Activated CD8-positive, alpha-beta memory T cell treated with anti-CD3 and anti-CD28 coated beads, Interleukin-2, amount 50 U/mL, for 48 hours (primary cell): ENCODE results near the gene RTL10.

ENCODE experiments used
- DNase-seq: peaks from one replicate; pipeline ENCODE4 v3.0.0-alpha.2; 2020

The RTL10 gene

DNA sequence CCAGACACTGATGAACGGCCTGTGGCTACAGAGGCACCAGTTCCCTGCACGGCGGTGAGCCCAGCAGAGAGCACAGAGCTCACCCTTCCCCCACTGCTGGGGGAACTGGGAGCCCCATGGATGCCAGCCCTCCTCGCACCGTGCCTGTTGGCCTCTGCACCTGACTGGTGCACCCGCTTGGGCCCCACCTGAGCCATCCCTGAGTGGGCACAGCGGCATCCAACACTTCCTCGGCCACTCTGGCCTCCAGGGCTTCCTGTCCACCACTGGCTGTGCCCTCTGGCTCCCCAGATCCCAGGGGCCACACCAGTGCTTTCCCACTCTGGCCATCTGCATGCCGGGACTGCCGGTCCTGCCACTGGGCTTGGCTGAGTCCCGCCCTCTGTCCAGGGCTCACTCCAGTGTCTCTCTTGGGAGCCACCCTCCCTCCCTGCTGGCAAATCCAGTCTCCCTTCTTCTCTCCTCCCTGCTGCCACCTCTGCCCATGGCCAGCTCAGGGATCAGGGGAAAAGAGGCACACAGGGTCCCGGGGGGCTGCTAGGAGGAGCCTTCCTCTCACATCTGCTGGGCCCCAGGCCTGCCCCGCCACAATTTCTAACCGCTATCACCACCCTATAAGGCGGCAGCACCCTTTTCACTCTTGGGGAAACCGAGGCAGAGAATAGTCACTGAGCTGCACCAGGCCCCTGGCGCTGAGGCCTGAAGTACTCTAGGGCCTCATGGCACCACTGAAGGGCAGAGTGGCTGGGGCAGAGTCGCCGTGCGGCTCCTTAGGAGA is 33.0 kb downstream of the RTL10 start:
- peak; percentile 25 for DNase-seq

DNA sequence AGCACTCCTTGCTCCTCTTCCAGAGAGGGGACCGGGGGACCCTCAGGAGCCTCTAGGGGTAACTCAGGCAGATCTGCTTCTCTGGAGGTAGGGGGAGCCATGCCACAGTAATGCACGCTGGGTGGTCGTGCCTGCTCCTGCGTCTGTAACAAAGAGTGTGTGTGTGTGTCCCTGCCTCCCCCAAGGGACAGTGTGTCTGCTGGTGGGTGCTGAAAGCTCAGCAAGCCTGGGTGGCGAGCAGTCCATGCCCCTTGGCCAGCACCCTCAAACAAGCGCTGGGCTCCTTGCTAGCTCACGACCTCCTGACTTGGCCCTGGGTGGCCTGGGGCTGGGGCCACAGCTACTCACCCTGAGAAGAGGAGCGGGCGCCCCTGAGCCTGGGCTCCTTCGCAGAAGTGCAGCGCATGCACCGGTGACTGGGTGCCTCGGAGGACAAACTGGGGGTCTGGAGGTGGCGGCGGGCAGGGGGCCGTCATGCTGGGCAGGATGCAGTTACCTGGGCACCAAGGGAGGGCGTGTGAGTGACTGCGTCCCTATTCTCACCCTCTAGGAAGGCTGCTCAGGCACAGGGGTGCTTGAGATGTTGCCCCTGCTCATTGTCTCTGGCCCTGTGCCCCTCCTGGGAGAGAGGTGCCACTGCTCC is 33.7 kb downstream of the RTL10 start:
- peak; percentile 40 for DNase-seq

DNA sequence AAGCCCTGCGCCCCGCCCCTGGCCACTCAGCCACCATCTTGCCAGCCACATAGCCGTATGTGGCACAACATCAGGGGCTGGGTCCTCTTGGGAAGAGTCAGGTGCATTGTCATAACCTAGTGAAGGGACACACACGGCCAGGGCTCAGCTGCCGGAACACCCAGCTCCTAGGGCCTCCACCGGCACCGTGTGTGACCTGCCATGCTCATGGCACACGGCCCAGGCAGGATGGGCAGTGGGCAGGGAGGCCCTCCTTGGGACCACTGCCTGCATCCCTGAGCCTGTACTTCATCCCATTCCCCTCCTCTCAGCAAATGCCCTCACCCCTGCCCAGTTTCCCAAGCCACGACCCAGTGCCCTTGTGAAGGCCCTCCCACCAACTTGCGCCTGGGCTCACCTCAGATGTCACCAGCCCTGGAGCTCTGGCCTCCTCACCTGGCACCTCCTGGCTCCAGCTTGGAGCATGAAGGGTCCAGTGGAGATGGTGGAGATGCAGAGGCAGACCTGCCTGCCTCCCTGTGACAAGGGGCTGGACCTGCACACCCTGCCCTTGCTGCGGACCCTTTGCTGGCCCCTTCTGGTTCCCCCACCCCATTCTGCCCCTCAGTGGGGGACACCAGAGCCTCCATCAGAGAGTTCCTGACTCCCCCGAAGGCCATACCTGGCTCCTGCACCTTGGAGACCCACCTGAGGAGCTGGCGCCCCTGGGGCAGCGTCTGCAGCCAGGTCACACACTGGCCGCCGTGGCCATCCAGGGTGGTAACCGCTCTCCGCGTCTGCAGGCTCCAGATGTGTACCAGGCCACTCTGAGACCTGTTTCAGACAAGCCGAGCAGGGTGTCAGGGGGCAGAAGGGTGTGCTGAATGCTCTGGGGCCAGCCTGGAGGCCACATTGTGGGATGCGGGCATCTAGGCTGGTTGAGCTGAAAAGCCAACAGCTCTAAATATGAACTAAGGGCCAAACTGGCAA is 34.5 kb downstream of the RTL10 start:
- peak; percentile 32 for DNase-seq

DNA sequence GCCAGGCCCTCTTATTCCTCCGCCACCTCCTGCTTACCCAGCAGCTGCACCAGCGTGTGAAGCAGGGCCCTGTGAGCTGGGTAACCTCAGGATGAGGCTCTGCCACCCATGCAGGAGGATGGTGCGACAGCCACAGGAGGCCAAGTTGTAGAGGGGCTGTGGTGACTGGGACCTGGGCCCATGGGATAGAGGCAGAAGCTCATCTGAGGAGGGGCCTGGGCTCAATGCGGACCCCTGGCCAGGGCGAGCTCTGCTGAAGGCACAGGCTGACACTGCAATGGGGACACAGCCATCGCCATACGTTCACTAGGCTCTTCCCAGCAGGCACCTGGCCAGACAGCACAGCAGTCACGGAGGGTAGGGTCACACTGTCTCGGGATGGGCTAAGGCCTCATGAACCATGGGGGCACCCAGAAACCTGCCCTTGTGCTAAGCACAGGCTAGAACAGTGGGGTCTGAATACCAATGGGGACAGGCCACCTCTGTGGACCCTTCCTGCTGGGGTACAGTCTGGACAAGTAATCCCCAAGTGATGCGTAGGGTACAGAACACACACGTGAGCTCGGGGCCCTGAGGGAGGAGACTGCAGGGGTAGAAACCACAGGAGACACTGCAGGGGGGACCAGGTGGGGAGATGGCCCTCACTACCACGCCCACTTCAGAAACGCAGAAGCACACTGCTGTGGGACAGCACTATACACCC is 35.3 kb downstream of the RTL10 start:
- DNase-seq, result peak; percentile 35

DNA sequence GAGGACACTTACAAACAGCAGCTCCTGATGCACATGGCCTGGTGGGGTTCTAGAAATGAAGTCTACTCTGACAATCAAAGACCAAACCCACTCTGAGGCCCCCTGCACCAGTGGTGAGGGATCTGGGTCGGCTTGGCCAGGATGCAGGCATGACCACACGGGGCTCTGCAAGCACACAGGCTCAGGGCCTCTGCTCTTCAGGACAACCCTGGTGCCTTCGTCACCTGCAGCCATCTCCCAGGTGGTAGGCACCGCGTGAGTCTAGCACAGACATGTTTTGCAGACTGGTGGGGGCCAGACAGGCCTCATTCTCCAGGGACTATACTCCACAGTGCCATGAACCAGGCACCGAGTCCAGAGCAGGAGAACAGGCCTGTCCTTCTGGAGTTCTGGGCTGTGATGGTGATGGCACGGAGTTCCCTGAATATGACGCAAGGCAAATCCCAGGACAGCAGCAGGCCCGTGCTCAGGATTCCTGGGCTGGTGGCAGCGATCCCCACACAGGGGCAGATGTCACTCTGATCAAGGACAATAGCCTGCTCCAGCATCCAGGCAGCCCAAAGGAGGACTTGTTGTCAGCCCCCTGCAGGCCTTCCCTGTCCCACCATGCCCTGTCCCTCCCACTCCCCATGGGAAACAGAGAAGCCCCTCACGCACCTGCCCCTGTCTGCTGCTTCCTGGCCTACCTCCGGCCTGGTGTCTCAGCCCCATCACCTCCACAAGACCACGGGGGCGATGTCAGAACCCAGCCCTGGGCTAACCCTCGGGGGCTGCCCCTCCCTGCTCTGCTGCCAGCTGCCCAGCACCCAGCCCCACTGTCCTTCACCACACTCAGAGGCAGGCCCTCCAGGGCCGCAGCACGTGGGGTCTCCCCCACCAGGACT is 36.1 kb downstream of the RTL10 start:
- DNase-seq, result peak; percentile 40

DNA sequence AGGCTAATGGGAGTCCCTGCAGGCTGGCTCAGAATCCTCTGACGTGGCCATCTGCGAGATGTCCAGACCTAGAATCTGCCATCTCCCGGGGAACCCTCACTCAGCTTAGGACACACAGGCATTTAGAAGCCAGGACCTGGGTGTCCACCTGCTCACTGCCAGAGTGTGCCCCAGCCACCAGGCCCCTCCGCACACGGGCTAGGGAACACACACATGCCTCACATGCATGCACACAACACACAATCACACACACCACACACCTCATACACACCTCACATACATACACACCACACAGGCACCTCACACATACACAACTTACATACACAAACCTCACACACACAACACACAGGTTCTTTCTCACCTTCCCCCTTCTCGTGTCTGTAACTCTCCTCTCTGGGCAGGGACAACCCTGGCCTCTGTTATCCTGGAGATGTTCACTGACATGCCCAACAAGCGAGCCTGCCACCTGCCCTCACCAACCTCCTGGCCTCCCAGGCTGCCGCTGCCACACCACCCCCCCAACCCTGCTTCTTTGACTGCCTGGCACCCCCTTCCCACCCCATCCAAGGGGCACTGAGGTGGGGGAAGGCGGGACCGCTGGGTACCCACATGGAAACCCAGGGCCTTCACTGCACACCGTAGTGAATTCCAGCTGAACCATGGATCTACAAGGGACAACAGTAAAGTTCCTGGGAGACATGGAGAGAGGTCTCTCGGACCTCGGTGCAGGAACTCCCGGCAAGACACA is 38.1 kb downstream of the RTL10 start:
- DNase-seq, result peak; percentile 18

DNA sequence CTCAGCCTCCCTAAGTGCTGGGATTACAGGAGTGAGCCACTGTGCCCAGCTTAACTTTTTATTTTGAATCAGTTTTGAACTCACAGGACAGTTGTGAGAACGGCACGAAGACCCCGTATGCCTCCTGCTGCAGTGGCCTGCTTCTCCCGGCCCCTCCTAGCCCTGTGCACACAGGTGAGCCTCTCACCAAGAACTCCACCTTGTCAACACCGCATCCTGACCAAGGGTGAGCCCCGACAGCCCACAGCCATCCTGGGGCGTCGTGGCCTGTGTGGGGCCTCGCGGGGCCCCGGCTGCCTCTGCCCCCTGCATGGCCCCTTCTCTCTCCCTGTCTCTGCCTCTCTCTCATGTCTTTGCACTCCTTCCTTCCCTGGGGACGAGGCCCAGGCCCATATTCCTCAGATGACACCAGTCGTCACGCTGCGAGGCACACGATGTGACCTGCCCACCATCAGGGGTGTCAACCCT is 38.8 kb downstream of the RTL10 start:
- DNase-seq, result peak; percentile 34

DNA sequence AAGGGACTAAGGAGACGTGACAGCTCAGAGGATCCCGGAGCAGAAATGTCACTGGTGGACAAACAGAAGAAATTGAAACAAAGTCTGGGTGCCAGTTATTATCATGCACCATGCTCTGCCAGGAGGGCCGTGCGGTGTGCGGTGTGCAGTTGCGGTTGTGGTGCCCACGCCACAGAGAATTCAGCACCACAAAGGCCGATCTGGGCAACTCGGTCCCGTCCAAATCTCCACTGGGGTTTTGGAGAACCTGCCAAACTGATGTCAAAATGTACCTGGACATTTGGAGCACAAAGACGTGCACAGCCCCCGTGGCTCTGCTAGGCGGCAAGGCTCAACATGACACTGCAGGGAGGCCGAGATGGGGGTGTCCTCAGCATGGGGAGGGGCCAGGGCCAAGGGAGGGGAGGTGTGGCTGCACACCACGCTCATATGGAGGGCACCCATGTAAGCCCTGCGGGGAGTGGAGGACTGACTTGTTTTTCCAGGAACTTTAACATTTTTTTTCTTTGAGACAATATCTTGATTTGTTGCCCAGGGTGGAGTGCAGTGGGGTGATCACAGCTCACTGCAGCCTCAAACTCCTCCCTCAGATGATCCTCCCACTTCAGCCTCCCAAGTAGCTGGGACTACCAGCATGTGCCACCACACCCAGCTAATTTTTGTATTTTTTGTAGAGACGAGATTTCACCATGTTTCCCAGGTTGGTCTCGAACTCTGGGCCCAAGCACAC is 39.4 kb downstream of the RTL10 start:
- peak; percentile 40 for DNase-seq

DNA sequence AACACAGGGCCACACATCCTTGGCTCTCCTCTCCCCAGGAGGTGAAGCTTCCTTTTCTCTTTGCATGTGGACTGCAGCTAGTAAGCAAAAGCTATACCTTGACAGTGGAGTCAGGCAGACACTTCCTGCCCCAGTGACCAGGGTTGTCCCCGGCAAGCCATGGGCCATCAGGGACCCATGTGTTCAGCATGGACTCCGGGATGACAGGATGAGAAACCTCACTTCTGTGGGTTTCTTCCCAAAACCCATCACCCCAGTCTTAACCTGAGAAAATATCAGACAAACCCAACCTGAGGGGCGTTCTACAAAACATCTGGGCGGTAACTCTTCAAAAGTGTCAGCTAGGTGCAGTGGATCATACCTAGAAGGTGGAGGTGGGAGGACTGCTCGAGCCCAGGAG is 40.2 kb downstream of the RTL10 start:
- peak; percentile 13 for DNase-seq

DNA sequence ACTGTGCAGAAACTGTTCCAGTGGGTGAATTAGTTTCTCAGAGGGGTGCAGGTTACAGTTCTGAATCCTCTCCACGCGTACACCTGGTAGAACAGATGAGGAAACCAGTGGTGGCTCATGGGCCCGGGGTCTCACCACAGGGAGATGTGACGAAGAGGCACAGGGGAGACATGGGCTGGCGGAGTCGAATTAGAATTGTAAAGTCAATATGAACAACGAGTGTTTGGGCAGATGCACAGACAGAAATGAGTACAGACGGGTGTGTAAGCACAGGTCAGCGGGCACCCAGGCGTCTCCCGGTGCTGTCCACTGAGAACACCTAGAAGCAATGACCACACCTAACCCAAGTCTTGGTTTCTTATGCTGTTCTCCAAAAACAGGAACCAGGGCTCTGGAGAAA is 41.8 kb downstream of the RTL10 start:
- DNase-seq, result no peak

DNA sequence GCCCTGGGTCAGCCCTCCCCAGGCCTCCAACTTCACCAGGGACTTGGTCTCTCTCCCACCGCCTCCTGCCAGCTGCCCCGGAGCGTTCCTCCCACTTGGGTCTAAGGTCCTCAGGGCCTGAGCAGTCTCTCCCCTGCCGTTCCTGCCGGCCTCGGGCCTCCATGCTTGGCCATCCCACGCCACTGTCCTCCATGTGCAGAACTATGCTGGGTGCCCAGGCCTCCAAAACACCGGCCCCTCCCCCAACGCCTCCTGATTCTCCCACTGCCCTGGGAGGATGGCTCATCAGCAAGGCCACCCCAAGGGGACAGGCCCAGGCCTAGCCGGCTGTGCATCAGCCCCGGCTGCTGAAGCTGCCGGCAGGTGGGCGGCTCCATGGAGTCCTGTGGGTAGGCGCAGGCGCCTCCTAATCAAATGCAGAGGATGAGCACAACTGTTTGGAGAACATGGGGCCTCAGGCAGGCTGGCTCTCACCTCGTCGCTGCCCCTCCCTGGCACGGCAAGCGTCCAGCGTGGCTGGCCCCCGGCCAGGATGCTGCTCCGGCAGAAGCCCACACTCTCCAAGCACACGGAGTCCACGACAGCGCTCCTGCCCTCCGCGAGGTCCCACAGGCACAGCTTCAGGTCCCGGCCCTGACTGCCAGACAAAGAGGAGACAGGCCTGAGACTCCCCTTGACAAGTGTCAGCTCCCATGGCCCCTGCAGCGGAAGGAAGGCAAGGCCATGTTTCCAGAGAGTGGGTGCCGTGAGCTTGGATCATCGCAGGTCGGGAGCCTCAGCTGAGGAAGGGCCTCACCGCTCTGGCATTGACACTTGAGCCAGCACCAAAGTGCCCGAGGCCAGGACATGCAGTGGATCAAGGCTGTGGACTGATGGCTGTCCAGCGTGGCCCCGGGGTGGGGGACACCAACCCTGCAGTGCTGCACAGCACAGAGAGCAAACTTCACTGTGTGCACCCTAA is 42.6 kb downstream of the RTL10 start:
- DNase-seq, result peak; percentile 39

DNA sequence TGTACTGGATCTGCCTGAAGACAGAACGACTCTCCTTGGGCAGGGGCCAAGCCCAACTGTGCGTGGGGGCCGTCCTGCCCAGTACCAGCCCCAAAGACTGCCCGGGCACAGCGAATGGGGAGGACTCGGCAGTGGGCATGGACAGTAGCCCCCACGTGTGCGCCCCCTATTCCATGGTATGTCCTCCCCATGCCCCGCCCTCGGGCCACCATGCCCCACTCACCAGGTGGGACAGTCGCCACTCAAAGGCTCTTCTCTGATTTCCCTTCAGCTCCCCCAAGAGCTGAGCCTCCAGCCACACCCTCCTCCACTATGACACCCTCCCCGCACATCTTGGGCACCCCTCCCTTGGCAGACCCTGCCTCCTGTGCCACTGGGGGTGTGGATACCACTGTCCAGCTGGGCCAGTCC is 43.5 kb downstream of the RTL10 start:
- peak; percentile 34 for DNase-seq

DNA sequence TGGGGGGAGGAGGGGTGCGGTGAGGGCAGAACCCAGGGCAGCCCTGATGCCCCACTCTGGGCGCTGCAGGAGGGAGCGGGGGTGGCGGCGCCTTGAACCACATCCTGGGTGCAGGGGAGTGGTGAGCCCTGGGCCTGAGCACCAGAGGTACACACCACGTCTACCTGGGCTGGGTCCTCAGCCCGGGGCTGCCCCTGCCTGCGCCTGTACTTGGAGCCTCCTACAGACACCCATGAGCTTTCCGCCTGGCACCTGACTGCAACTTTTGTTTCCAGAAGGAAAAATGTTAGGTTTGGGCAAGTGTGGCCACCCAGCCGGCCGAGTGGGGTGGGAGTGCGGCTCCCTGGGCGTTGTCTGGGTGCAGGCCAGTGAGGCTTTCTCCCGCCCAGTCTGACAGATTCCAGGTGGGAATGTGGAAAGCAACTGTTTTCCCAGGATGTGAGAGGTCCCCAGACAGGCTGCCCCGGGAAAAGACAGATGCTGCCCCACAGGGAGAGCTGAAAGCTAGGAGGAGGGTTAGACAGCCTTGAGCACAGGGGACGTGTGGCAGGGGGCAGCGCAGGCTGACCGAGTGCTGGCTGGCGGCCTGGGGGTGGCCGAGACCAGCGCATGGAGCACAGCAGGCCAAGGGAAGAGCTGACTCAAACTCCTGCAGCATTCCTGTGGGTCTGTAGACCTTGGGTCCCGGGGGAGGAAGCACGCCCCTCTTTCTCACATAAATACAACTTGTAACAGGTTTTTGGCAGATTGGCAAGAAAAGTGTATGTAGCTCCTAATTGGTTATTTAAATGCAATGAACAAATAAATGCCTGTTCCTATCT is 44.1 kb downstream of the RTL10 start:
- DNase-seq, result peak; percentile 36

DNA sequence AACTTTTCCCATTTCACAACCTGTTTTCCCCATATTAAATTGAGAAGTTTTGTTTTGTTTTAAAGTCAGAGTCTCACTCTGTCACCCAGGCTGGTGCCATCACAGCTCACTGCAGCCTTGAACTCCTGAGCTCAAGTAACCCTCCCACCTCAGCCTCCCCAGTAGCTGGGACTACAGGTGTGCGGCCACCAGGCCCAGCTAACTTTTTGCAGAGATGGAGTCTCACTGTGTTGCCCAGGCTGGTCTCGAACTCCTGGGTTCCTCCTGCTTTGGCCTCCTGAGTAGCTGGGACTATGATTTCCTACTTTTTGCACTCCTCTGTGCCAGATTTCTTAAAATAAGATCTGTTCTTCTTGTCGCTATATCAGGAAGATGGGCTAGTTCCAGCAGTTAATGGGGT is 44.9 kb downstream of the RTL10 start:
- no peak for DNase-seq

DNA sequence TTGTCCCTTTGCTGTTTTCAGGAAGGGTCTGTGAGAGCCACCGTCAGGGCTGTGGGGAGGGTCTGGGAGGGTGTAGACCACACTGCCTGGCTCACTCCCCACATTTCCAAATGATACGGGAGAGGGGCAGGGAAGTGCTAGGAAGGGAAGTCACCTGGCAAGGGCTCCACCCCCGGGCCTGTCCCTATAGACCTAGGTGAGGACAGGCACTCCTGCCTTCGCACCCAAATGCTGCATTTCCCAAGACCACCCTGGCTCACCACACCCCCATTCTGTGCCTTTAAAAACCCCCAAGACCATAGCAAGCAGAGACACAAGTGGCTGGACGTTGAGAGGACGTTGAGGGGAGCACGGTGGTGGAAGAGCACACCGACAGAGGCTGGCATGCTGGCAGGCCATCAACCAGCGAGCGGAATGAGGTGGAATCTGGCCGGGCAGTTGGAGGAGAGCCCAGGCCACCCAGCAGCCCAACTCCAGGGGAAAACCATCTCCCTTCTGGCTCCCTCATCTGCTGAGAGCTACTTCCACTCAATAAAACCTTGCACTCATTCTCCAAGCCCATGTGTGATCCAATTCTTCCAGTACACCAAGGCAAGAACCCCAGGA is 45.7 kb downstream of the RTL10 start:
- no peak for DNase-seq

DNA sequence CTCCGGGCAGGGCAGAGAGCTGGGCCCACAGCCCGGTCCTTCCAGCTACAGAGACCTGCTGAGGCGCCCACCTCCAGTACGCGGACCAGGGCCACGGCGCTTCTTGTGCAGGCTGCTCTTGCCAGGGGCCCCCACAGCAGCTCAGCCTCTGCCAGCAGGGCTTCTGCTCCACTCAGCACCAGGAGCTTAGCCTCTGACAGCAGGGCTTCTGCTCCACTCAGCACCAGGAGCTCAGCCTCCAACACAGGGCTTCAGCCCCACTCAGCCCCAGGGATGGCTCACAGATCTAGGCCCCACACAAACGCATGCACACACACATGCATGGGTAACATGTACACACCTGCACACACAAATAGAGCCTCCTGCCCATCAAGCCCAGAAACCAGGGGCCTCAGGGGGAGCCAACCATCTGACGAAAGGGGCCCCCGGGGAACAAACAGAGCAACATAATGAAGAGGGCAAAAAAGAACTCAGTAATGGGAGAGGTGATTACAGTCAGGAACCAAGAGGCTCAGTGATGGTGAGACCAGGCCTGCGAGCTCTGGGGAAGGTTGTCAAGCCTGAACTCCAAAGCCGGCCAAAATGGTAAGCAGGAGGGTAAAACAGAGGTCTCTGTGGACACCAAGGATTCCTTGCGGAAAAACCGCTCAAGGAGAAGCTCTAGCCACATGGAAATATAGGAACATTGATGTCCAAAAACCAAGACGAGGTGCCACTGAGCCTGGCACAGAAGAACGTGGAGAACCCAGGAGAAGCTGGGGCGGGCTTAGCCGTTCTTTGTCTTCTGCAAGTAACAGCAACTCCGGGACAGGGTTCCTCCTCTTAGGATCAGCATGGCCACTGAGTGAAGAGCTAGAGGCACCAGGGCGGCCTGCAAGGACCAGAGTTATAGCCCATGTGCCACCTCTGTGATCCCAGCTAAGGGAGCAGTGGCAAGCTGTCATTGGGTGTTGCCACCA is 46.5 kb downstream of the RTL10 start:
- no peak for DNase-seq
